Mesodermal cell (in vitro differentiated cells): ENCODE data around the gene PRKAR2B.

Experiments
- H3K27ac ChIP-seq: 2 replicates; pipeline ENCODE4 v1.7.0; 2013; ENCODE audit warnings: mild to moderate bottlenecking, low read depth, low read length, moderate library complexity; ENCODE audit not compliant: severe bottlenecking
- H3K36me3 ChIP-seq: 2 replicates; pipeline ENCODE4 v1.7.1; 2013; ENCODE audit warnings: mild to moderate bottlenecking, low read length, moderate library complexity; ENCODE audit not compliant: control insufficient read depth, insufficient read depth
- H3K4me1 ChIP-seq: one replicate; pipeline ENCODE4 v1.7.1; 2013; ENCODE audit warnings: mild to moderate bottlenecking, low read length; ENCODE audit not compliant: insufficient read depth, control insufficient read depth, poor library complexity, severe bottlenecking
- H3K4me3 ChIP-seq: 2 replicates; pipeline ENCODE4 v1.7.0; 2013; ENCODE audit warnings: low read length, control low read depth, mild to moderate bottlenecking; ENCODE audit not compliant: insufficient read depth, poor library complexity, severe bottlenecking; ENCODE audit errors: extremely low read depth
- H3K9me3 ChIP-seq: 2 replicates; pipeline ENCODE4 v1.7.1; 2013; ENCODE audit warnings: mild to moderate bottlenecking, low read length, moderate library complexity; ENCODE audit not compliant: control insufficient read depth
- WGBS, 2 experiments: methylation state at CpG; one replicate each; pipeline ENCODE4 v1.1.5; 2013; ENCODE audit warnings: missing lambda C conversion rate in 2 of 2; ENCODE audit not compliant: insufficient coverage in 2 of 2; 5-methylcytosine and 5-hydroxymethylcytosine counted together

The PRKAR2B gene

DNA sequence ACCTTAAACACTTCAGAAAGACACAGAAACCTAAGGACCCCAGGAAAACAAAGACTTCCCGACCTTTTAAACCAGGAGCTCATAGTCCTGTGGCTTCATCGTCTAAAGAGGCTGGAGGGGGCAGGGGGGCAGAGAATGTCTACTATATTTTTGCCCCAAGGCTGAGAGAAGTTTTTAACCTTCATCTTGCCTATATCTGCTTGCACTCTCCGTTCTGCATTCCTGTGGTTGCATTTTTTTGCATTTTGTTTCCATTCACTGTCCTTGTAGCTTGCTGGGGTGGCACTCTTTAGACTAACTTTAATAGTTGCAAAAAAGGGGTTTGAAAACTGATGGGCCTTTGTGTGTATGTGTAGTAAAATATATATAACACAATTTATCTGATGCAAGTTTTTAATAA is 23.7 kb downstream of the PRKAR2B start:
- Histone ChIP-seq H3K27ac (no peak overlapping the region), H3K4me3 (no peak overlapping the region), H3K9me3 (no peaks in the 10 kb centered on the region), H3K36me3 (no peaks in the 10 kb centered on the region), H3K4me1 (peaks cover 11% of the 10 kb centered on the region)
- 51 to 69% methylated on average over 2 to 3 of the region's 3 CpGs for WGBS, 2 experiments

DNA sequence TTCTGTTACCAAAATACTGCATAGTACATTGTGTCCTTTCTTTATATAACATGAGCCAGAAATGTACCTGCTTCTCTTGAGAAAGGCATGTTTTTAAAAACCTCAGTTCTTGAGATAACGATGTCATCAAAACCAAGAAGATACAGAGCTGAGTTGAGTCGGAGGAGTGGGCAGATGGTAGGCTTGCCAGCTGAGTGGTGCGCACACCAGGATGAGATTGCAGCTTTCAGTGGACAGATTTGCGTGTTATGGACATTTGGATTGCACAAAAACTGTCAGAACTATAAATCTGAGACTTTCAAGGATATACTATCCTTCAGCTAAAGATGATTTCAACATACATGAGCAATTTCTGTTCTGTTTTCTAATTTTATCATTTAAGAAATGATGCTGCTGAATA is 25.0 kb downstream of the PRKAR2B start:
- 92 to 100% methylated on average over 1 to 4 of the region's 4 CpGs for WGBS, 2 experiments
- H3K4me1 ChIP-seq: peaks cover 11% of the 10 kb centered on the region
- H3K36me3 ChIP-seq: no peaks in the 10 kb centered on the region
- H3K4me3 ChIP-seq: no peak overlapping the region
- H3K27ac ChIP-seq: no peak overlapping the region
- no peaks in the 10 kb centered on the region for H3K9me3 ChIP-seq

DNA sequence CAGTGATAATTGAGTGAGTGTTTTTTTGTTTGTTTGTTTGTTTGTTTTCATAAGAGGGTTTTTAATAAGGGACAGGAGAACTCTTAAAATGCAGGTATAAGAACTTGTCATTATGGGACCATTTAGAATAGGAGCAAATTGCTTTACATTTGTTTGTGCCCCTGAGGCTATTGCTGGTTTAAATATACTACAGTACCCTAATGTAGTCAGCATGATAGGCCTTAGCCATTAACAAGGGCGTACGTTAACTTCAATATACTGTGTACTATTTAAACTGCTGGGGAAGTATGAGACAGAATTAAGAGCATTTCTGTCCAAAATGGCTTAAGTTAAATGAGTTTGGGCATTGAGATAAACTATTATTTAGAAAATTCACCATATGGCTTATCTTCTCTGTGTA is 26.2 kb downstream of the PRKAR2B start:
- no peaks in the 10 kb centered on the region for H3K36me3 ChIP-seq
- WGBS, 2 experiments: no CpG with 5 or more reads among the region's 2 CpGs
- H3K4me1 ChIP-seq: peaks cover 11% of the 10 kb centered on the region
- no peak overlapping the region for H3K27ac ChIP-seq
- H3K4me3 ChIP-seq: no peak overlapping the region
- H3K9me3 ChIP-seq: no peaks in the 10 kb centered on the region

DNA sequence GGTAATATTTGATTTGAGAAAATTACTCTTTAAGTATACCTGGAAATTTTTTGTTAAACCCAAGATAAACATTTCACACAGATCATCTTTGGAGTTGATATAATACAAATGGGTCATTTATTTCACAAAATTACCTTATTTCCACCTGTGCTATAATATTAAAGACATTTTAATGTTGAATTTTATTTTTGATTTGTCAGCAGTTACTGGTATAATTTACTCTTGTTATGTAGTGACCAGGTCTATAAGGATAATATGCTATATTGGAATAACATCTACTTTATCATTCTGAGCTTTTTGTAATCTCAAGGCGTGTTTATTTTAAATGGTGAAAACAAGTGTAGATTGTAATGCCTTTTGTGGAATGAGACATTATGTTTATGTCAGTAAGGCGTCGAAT is 26.6 kb downstream of the PRKAR2B start:
- H3K9me3 ChIP-seq: no peaks in the 10 kb centered on the region
- WGBS, 2 experiments: 89% methylated on average over 2 of the region's 3 CpGs; no CpG with 5 or more reads in 1 of the 2 experiments

DNA sequence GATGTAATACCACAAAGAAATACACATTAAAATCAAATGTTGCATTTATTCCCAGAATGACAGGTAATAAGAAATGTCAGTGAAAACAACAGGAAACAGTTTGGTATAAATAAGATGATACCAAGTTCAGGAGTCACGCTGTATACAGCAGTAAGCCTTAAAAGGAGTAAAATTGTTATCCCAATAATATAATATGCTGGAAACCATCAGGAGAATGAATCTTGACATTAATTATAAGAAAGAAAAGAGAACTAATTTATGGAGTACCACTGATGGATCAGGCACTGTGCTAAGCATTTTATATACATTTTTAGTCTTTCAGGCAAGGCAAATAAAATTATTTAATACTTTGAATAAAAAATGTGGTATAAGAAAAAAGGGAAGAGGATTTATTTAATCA is 27.6 kb downstream of the PRKAR2B start:
- Histone ChIP-seq H3K36me3 (no peaks in the 10 kb centered on the region), H3K9me3 (no peaks in the 10 kb centered on the region), H3K4me3 (no peak overlapping the region), H3K4me1 (peaks cover 11% of the 10 kb centered on the region), H3K27ac (no peak overlapping the region)
- WGBS, 2 experiments: no CpG with 5 or more reads among the region's 1 CpG

More for the DNA sequence above, 26.6 kb downstream of the PRKAR2B start:
- H3K27ac ChIP-seq: no peak overlapping the region
- H3K4me1 ChIP-seq: peaks cover 11% of the 10 kb centered on the region
- H3K36me3 ChIP-seq: no peaks in the 10 kb centered on the region
- H3K4me3 ChIP-seq: no peak overlapping the region

DNA sequence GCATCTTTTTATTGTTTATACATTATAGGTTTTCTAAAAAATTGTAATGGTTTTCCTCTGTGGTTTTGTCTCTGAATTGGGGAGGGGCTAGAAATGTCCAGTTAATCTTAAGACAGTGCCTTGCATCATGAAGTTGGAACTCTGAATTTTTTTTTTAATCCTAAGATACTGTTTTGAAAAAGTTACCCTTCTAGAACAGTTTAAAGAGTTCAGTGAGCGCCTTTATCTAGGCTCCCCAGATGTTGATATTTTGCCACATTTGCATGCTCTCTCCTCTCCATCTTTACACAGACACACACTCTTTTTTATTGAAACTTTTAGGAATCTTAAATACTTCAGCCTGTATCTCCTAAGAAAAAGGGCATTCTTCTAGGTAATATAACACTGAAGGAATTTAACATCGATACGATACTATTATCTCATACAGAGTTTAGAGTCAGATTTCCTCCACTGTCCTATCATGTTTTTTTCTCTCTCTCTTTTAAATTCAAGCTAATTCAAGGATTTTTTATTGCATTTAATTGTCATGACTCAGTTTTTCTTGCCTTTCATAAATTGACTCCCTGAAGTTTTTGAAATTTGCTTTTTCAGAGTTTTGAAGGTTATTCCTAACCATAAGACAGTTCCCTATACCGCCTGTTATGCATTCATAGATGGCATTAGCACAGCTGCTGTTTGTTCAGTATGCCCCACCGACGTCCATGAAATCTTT is 31.5 kb downstream of the PRKAR2B start:
- H3K9me3 ChIP-seq: no peaks in the 10 kb centered on the region
- H3K4me3 ChIP-seq: no peak overlapping the region
- H3K36me3 ChIP-seq: no peaks in the 10 kb centered on the region
- no peak overlapping the region for H3K27ac ChIP-seq
- 89 to 100% methylated on average over 3 to 4 of the region's 6 CpGs for WGBS, 2 experiments
- H3K4me1 ChIP-seq: peaks cover 18% of the 10 kb centered on the region

DNA sequence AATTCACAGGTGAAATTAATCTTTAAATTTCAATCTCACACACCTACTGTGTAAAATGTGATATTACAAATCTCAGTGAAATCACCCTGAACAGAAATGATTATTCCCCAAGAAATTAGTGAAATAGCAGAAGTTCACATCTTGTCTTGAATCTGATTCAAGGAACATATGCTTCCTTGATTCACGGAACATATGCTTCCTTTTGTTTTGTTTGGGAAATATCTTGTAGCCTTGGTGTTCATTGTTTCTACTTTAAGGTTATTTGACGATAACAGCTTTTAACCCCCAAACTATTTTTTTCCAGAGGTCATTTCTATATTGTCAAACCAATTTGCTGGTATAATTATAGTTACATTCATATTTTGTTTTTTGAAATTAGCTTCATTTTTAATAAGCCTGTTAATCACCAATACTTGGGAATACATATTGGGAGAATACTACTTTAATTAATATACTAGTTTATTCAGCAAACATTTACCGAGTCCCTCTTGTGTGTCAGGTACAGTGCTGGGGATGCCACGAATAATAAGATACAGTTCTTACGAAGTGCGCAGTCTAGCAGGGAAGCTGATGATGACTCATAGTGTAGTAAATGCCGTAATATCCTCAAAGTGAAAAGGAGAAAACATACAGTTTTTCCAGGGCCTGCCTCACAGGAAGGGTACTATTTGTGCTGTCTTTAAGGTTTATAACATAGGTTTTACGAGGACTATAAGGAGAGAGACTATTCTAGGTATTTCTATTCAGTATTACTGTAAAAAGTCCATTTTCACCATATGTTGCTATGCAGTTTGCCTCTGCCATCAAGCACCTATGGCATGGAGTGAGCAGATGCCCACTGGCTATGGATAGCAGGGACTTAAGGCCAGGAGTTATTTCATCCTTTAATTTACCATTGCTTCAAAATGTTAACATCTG is 32.5 kb downstream of the PRKAR2B start:
- Histone ChIP-seq H3K9me3 (no peaks in the 10 kb centered on the region), H3K4me3 (no peak overlapping the region), H3K36me3 (no peaks in the 10 kb centered on the region), H3K4me1 (peaks cover 18% of the 10 kb centered on the region), H3K27ac (no peak overlapping the region)
- 86 to 93% methylated on average over 3 to 4 of the region's 8 CpGs for WGBS, 2 experiments

DNA sequence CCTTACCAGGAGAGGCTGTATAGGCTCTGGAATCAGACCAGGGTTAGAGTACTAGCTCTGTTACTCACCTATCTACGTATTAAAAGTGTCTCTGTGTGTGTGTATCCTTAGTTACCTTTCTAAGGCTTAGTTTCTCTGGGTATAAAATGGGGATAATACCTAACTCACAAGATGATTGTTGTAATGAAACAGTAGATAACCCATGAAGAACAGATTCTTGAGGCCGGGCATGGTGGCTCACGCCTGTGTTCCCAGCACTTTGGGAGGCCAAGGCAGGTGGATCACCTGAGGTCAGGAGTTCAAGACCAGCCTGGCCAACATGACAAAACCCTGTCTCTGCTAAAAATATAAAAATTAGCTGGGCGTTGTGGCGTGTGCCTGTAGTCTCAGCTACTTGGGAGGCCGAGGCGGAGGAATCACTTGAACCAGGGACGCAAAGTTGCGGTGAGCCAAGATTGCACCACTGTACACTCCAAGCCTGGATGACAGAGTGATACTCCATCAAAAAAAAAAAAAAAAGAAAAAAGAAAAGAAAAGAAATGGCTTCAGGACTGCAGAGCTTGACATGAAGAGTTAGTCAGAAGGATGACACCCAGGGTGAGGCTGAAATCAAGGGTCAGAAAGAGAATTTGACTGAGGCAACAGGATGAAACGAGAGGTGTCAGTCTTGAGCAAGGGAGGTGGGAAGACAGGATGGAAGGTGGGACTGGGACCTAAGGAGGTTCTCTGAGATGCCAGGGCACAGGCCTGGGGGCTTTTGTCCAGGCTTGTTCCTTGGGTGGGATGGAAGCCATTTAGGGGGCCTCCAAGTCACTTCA is 33.4 kb downstream of the PRKAR2B start:
- H3K27ac ChIP-seq: no peak overlapping the region
- peaks cover 18% of the 10 kb centered on the region for H3K4me1 ChIP-seq
- H3K4me3 ChIP-seq: no peak overlapping the region
- 91 to 92% methylated on average over 7 to 8 of the region's 10 CpGs for WGBS, 2 experiments
- H3K36me3 ChIP-seq: no peaks in the 10 kb centered on the region
- H3K9me3 ChIP-seq: no peaks in the 10 kb centered on the region

DNA sequence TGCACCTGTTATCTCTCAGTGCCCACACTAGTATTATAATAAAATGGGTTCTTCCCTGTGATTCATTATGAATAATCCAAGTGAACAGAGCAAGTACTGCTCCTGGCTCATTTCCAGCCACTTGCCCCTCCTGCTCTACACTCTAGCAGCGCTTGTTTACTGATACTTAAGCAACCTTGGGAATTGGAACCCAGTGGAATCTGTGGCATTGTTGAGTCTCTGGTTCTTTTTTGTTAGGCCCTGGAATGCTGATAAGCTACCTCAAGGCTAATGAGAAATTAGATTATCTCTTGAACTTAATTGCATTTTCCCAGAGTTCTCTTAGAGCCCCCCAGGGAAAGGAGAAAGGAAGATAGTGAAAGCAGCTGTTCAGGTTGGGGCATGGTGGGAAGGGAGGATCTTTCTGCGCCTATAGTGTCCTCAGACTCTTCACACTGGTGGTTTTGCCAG is 34.0 kb downstream of the PRKAR2B start:
- WGBS, 2 experiments: 80 to 100% methylated on average over 1 of the region's 2 CpGs
- Histone ChIP-seq H3K4me3 (no peak overlapping the region), H3K27ac (no peak overlapping the region), H3K9me3 (no peaks in the 10 kb centered on the region), H3K36me3 (no peaks in the 10 kb centered on the region), H3K4me1 (peaks cover 18% of the 10 kb centered on the region)

DNA sequence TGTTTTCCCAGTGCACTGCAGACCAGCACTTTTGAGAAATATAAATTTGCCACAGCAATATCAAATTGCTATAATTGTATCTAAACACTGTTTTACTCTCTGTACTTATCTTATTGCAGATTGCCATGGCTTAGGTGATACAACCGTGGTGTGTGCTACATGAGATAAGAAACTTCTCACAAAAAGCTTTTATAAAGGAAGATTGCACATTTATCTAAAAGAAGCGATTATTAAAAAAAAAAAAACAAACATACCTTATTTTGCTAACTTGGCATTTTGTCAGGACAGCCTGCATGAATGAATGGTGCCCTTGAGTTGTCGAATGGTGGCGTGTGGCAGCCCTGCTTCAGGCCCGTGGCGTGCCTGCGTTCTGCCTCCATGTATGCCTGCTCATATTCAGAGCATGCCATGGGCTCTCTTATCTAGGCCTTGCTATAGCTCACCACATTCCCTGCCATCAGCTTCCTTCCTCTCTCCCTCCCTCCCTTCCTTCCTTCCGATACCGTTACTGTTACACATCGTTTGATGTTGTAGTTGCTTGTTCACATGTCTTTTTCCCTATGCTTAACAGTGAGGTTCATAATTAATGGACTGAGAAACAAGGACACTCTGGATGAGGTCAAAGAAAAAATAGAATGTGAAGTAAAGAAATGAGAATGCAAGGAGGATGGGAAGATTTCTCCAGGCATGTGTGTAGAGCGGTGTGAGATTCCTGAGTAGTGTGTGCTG is 34.9 kb downstream of the PRKAR2B start:
- no peaks in the 10 kb centered on the region for H3K9me3 ChIP-seq
- peaks cover 18% of the 10 kb centered on the region for H3K4me1 ChIP-seq
- H3K4me3 ChIP-seq: no peak overlapping the region
- H3K27ac ChIP-seq: no peak overlapping the region
- no peaks in the 10 kb centered on the region for H3K36me3 ChIP-seq
- 82 to 96% methylated on average over 6 to 7 of the region's 11 CpGs for WGBS, 2 experiments
